CD4-positive, alpha-beta T cell (primary cell): Measurements from ENCODE around the gene COL4A2. TPM values are rescaled to one million over a fixed set of nuclear protein-coding genes. Genes with fewer than 3 reads are reported as not detected.

ENCODE experiments used
- ATAC-seq: fragments of 200-7000 bp; cut with Tn5 transposase; one replicate; pipeline ENCODE4 v1.10.0; 2022; ENCODE audit warnings: mild to moderate bottlenecking; ENCODE audit not compliant: poor library complexity
- CTCF ChIA-PET: fragments of 350-600 bp; sonication (Branson Sonifier 250); formaldehyde crosslinking; loops from one replicate; lab custom pipeline; 2021; ENCODE audit warnings: antibody characterized with exemption, inconsistent platforms; lab: Charles Lee
- POLR2A ChIA-PET: fragments of 350-600 bp; sonication (Branson Sonifier 250); formaldehyde crosslinking; loops from one replicate; lab custom pipeline; 2021; ENCODE audit warnings: antibody characterized with exemption, inconsistent platforms; lab: Charles Lee
- DNase-seq, 14 experiments: peaks; one replicate each; pipeline ENCODE4 v3.0.0-alpha.2; 2013 to 2020; ENCODE audit warnings: mixed read lengths in 2 of 14
- H3K27ac ChIP-seq, 2 donors: one replicate each; pipeline versions ENCODE4 v1.5.1 to v1.7.0; 2013; ENCODE audit warnings: low read length in 2 of 2, low read depth in 1 of 2, mild to moderate bottlenecking in 1 of 2
- H3K27me3 ChIP-seq, 2 experiments: 1 replicate in 1 of 2; 2 replicates in 1 of 2; pipeline versions ENCODE4 v1.6.1 to v1.7.0; 2013; ENCODE audit warnings: low read length in 2 of 2, control low read depth in 1 of 2, mild to moderate bottlenecking in 1 of 2, moderate library complexity in 1 of 2; ENCODE audit not compliant: insufficient read depth in 2 of 2, control insufficient read depth in 1 of 2
- H3K36me3 ChIP-seq: one replicate; pipeline ENCODE4 v1.6.1; 2013; ENCODE audit warnings: low read length, control low read depth; ENCODE audit not compliant: insufficient read depth
- H3K4me1 ChIP-seq: one replicate; pipeline ENCODE4 v1.6.1; 2013; ENCODE audit warnings: low read length, control low read depth; ENCODE audit not compliant: insufficient read depth
- H3K4me3 ChIP-seq: one replicate; pipeline ENCODE4 v1.5.1; 2013; ENCODE audit warnings: mild to moderate bottlenecking, low read length, moderate library complexity
- H3K9me3 ChIP-seq, 2 experiments: 1 replicate in 1 of 2; 2 replicates in 1 of 2; pipeline versions ENCODE4 v1.6.1 to v1.7.0; 2013; ENCODE audit warnings: low read length in 2 of 2, mild to moderate bottlenecking in 2 of 2, control low read depth in 1 of 2, moderate library complexity in 1 of 2; ENCODE audit not compliant: control insufficient read depth in 1 of 2, insufficient read depth in 1 of 2
- H3K27ac Mint-ChIP-seq: one replicate; pipeline ENCODE4 v1.8.0; 2020; ENCODE audit warnings: mixed read lengths
- H3K27me3 Mint-ChIP-seq: one replicate; pipeline ENCODE4 v1.8.0; 2021; ENCODE audit warnings: mixed read lengths
- H3K36me3 Mint-ChIP-seq: one replicate; pipeline ENCODE4 v1.8.0; 2021; ENCODE audit warnings: low read depth, mixed read lengths
- H3K4me1 Mint-ChIP-seq: one replicate; pipeline ENCODE4 v1.8.0; 2021; ENCODE audit warnings: low read depth, mixed read lengths
- H3K4me3 Mint-ChIP-seq: one replicate; pipeline ENCODE4 v1.8.0; 2020; ENCODE audit warnings: mild to moderate bottlenecking, mixed read lengths
- H3K9me3 Mint-ChIP-seq: one replicate; pipeline ENCODE4 v1.8.0; 2020; ENCODE audit warnings: mixed read lengths
- intact Hi-C, 2 experiments: fragments of 100-400 bp; cut with DNase I in 1 of 2; cut with micrococcal nuclease in 1 of 2; formaldehyde crosslinking; loops; one replicate each; pipeline versions ENCODE4 v1.15.1 to v1.9.0; 2023 to 2025; cut with DNase I, micrococcal nuclease
- total RNA-seq, 174 experiments: library from RNA in 2 of 174; stranded (reverse) in 2 of 174; gene quantifications; one replicate each; pipeline ENCODE4 v1.2.3 and lab custom pipeline; 2021 to 2026
- TF ChIP-seq, protein P1 (sequence below): fragments of 200-600 bp; IDR thresholded peaks from one replicate; pipeline ENCODE4 v1.8.0; 2022; ENCODE audit warnings: antibody characterized with exemption, mild to moderate bottlenecking

Gene COL4A2
- total RNA-seq, 2 experiments from 2014 or later, result not detected

GRCh38 chr13:110491869-110492678 lies 185.0 kb downstream of the COL4A2 start:
- H3K36me3 ChIP-seq, result no peaks in the 10 kb centered on the region
- peaks cover 0 to 10% of the 10 kb centered on the region in 2 experiments for H3K9me3 ChIP-seq
- ChIA-PET CTCF (no interaction called here), POLR2A (no interaction called here)
- no peaks in the 10 kb centered on the region for H3K36me3 Mint-ChIP-seq
- TF ChIP-seq, protein P1, sequence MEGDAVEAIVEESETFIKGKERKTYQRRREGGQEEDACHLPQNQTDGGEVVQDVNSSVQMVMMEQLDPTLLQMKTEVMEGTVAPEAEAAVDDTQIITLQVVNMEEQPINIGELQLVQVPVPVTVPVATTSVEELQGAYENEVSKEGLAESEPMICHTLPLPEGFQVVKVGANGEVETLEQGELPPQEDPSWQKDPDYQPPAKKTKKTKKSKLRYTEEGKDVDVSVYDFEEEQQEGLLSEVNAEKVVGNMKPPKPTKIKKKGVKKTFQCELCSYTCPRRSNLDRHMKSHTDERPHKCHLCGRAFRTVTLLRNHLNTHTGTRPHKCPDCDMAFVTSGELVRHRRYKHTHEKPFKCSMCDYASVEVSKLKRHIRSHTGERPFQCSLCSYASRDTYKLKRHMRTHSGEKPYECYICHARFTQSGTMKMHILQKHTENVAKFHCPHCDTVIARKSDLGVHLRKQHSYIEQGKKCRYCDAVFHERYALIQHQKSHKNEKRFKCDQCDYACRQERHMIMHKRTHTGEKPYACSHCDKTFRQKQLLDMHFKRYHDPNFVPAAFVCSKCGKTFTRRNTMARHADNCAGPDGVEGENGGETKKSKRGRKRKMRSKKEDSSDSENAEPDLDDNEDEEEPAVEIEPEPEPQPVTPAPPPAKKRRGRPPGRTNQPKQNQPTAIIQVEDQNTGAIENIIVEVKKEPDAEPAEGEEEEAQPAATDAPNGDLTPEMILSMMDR, result no peak
- H3K27me3 ChIP-seq, result no peaks in the 10 kb centered on the region
- ATAC-seq (no peak), DNase-seq (no peak)
- H3K4me1 ChIP-seq, result no peaks in the 10 kb centered on the region
- no peaks in the 10 kb centered on the region for H3K9me3 Mint-ChIP-seq
- no peaks in the 10 kb centered on the region for H3K27me3 Mint-ChIP-seq
- H3K4me3 Mint-ChIP-seq, result no peak overlapping the region
- no peak overlapping the region for H3K27ac ChIP-seq
- no peak overlapping the region for H3K27ac Mint-ChIP-seq
- no peak overlapping the region for H3K4me3 ChIP-seq
- intact Hi-C loops, result no loop called here
- no peaks in the 10 kb centered on the region for H3K4me1 Mint-ChIP-seq

DNA sequence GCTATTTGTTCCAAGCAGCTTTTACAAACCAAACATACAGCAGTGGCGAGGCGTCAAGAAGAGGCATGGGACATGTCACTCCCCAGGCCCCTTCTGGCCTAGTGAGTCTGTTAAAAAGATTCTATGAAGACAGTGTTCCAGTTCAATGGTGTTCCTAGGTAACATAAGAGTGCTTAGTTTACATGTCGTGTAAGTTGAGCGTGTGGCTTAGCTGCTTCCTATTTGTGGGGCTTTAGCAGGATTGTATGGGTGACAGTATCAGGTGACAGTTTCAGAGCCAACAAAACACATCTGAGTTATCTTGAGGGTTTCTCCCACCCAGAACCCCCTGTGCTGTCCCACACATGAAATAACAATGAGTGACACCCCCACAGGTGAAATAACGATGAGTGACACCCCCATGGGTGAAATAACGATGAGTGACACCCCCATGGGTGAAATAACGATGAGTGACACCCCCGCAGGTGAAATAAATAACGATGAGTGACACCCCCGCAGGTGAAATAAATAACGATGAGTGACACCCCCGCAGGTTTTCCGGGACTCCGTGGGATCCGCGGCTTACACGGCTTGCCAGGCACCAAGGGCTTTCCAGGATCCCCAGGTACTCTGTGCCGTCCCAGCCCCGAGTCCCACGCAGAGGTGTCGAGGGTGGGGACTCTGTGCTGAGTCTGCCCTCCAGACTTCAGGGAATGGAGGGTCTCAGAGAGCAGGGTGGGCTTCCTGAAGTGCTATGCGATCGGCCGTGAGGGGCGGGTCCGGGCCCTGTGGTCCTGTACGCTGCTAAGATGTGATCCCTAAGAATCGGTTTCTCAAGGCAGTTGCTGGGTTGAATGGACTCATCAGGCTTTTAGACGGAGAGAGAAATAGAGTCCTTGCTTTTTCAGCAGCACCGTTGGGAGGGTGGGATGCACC lies 185.9 kb downstream of the COL4A2 start:
- intact Hi-C loops, result no loop called here
- H3K9me3 Mint-ChIP-seq, result no peaks in the 10 kb centered on the region
- no peaks in the 10 kb centered on the region for H3K27me3 ChIP-seq
- H3K4me3 ChIP-seq, result no peak overlapping the region
- CTCF ChIA-PET, result no interaction called here
- H3K27me3 Mint-ChIP-seq, result no peaks in the 10 kb centered on the region
- TF ChIP-seq, protein P1, result no peak
- no peaks in the 10 kb centered on the region for H3K4me1 ChIP-seq
- no peak for DNase-seq
- peaks cover 0 to 10% of the 10 kb centered on the region in 2 experiments for H3K9me3 ChIP-seq
- POLR2A ChIA-PET, result no interaction called here
- no peak for ATAC-seq
- no peaks in the 10 kb centered on the region for H3K4me1 Mint-ChIP-seq
- no peak overlapping the region for H3K27ac ChIP-seq
- no peaks in the 10 kb centered on the region for H3K36me3 ChIP-seq
- no peak overlapping the region for H3K27ac Mint-ChIP-seq
- H3K4me3 Mint-ChIP-seq, result no peak overlapping the region
- no peaks in the 10 kb centered on the region for H3K36me3 Mint-ChIP-seq

DNA sequence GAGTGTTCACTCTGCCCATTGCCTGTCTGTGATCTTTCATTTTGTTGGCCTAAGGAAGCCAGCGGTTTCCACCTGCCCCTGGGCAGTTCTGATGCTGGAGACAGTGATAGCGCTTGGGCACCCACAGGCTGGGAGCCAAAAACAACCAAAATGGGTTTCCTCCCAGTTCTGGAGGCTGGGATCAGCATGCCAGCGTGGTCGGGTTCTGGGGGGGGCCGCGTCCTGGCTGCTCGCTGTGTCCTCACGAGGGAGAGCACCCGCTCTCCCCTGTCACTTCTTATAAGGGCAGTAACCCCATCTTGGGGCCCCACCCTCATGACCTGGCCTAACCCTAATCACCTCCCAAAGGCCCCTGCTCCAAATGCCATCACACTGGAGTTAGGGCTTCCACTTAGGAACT lies 186.5 kb downstream of the COL4A2 start:
- intact Hi-C loops, result no loop called here
- Histone ChIP-seq H3K4me3 (no peak overlapping the region), H3K9me3 (peaks cover 0 to 11% of the 10 kb centered on the region in 2 experiments), H3K27me3 (no peaks in the 10 kb centered on the region), H3K36me3 (no peaks in the 10 kb centered on the region), H3K27ac (no peak overlapping the region), H3K4me1 (no peaks in the 10 kb centered on the region)
- H3K4me3 Mint-ChIP-seq, result no peak overlapping the region
- H3K9me3 Mint-ChIP-seq, result no peaks in the 10 kb centered on the region
- no peaks in the 10 kb centered on the region for H3K4me1 Mint-ChIP-seq
- TF ChIP-seq, protein P1, result no peak
- ChIA-PET POLR2A (no interaction called here), CTCF (no interaction called here)
- H3K27ac Mint-ChIP-seq, result no peak overlapping the region
- DNase-seq (no peak), ATAC-seq (no peak)
- H3K27me3 Mint-ChIP-seq, result no peaks in the 10 kb centered on the region
- no peaks in the 10 kb centered on the region for H3K36me3 Mint-ChIP-seq
